Measurements from ENCODE around the gene CCNC. TPM values are rescaled to one million over a fixed set of nuclear protein-coding genes. Genes with fewer than 3 reads are reported as not detected.

CCNC gene
- total and polyA plus RNA-seq, 3 experiments from 2014 or later, result 39.6 to 64.8 (median 62.5) TPM

Other genes starting within 250 kb of the CCNC start
- gene FAXC, start 219.0 kb downstream of the CCNC start, total RNA-seq, result not detected
- gene FAXC, start 219.0 kb downstream of the CCNC start, polyA plus RNA-seq, result not detected
- gene COQ3, start 174.5 kb downstream of the CCNC start, total RNA-seq, result 10 to 100 TPM; 18.9 to 20.7 TPM
- gene COQ3, start 174.5 kb downstream of the CCNC start, polyA plus RNA-seq, result 7.9 TPM
- 100 to 1,000 TPM; 104 to 105 TPM for gene PNISR, start 143.4 kb downstream of the CCNC start, total RNA-seq
- 80.2 TPM for gene PNISR, start 143.4 kb downstream of the CCNC start, polyA plus RNA-seq
- gene USP45, start 53.2 kb downstream of the CCNC start, total RNA-seq, result 10 to 100 TPM; 14.1 to 15.8 TPM
- 4.1 TPM for gene USP45, start 53.2 kb downstream of the CCNC start, polyA plus RNA-seq
- under 1 TPM in 1 of 2 experiments, not detected in 1; 0.07 TPM for gene PRDM13, start 38.2 kb upstream of the CCNC start, total RNA-seq
- gene PRDM13, start 38.2 kb upstream of the CCNC start, polyA plus RNA-seq, result 0.14 TPM